Measurements from ENCODE around the gene SYNPO.

GRCh38 chr5:150612405-150612804, 28.1 kb upstream of the SYNPO start:
- TF ChIP-seq CTCF (IDR thresholded peaks at IDR 0.05): no peak
- TF ChIP-seq PHF8 (IDR thresholded peaks at IDR 0.05; ENCODE audit: borderline replicate concordance, low read depth): no peak
- no peak for TF ChIP-seq KDM1A (IDR thresholded peaks at IDR 0.05; ENCODE audit: low read depth)
- no peak for TF ChIP-seq POLR2A (IDR thresholded peaks at IDR 0.05; ENCODE audit: low read length)
- TF ChIP-seq CBX2 (IDR thresholded peaks at IDR 0.05; ENCODE audit: borderline replicate concordance, low read depth): no peak
- no peak for TF ChIP-seq RCOR1 (IDR thresholded peaks at IDR 0.05; ENCODE audit: low read depth, low read length)
- TF ChIP-seq CEBPB (IDR thresholded peaks at IDR 0.05): no peak
- TF ChIP-seq PBX3 (IDR thresholded peaks at IDR 0.05): no peak
